Testis (tissue), 2 donors: Measurements from ENCODE around the gene POTEC.
"Not testable (repeated sequence)": the region's sequence is repeated elsewhere in the genome, so short reads cannot be mapped to it uniquely, and the experiment has no call there.

Experiments
- CTCF ChIP-seq, 3 experiments: fragments of 450-650 bp in 2 of 3; fragments of 200-600 bp in 1 of 3; sonication (generic) in 1 of 3; IDR thresholded peaks; one replicate each; pipeline ENCODE4 v1.5.1; 2016 to 2019; ENCODE audit warnings: antibody characterized with exemption in 3 of 3, mild to moderate bottlenecking in 2 of 3, moderate library complexity in 1 of 3
- POLR2A ChIP-seq: fragments of 450-650 bp; IDR thresholded peaks from one replicate; pipeline ENCODE4 v1.6.1; 2017; ENCODE audit warnings: antibody characterized with exemption, mild to moderate bottlenecking, moderate library complexity

- TF ChIP-seq CTCF (IDR thresholded peaks at IDR 0.05); POLR2A: not testable (repeated sequence)
These were observed 56.3 kb downstream of the POTEC start for GRCh38 chr18:14486926-14487580.
